Neuronal stem cell (in vitro differentiated cells): ENCODE measurements around the gene LHX2.

Experiments
- DNase-seq: peaks from one replicate; pipeline ENCODE4 v3.0.0-alpha.2; 2013; ENCODE audit warnings: low spot score
- H2AFZ ChIP-seq: one replicate; pipeline ENCODE4 v1.6.1; 2013; ENCODE audit warnings: mild to moderate bottlenecking, low read length, inconsistent platforms
- H2AK5ac ChIP-seq: 2 replicates; pipeline ENCODE4 v1.6.1; 2013; ENCODE audit warnings: low read depth, mild to moderate bottlenecking, inconsistent platforms, low read length, moderate library complexity, mixed read lengths
- H2BK120ac ChIP-seq: 2 replicates; pipeline ENCODE4 v1.6.1; 2013; ENCODE audit warnings: low read depth, mild to moderate bottlenecking, inconsistent platforms, low read length, moderate library complexity, mixed read lengths
- H2BK12ac ChIP-seq: one replicate; pipeline ENCODE4 v1.6.1; 2013; ENCODE audit warnings: low read length, inconsistent platforms
- H2BK15ac ChIP-seq: 2 replicates; pipeline ENCODE4 v1.6.1; 2013; ENCODE audit warnings: mild to moderate bottlenecking, low read length, inconsistent platforms, mixed read lengths
- H2BK5ac ChIP-seq: one replicate; pipeline ENCODE4 v1.6.1; 2013; ENCODE audit warnings: inconsistent platforms, mild to moderate bottlenecking, low read length, moderate library complexity
- H3K14ac ChIP-seq: one replicate; pipeline ENCODE4 v1.6.1; 2013; ENCODE audit warnings: low read length, inconsistent platforms
- H3K18ac ChIP-seq: 2 replicates; pipeline ENCODE4 v1.6.1; 2013; ENCODE audit warnings: low read length, inconsistent platforms
- H3K23ac ChIP-seq: 2 replicates; pipeline ENCODE4 v1.6.1; 2013; ENCODE audit warnings: low read depth, mild to moderate bottlenecking, mixed read lengths, low read length, inconsistent platforms; ENCODE audit not compliant: poor library complexity
- H3K27ac ChIP-seq: replicated peaks from 3 replicates; pipeline ENCODE4 v1.5.1; 2013; ENCODE audit warnings: low read length, inconsistent platforms
- H3K27me3 ChIP-seq, 3 experiments: 2 replicates each; pipeline ENCODE4 v1.6.1; 2013; ENCODE audit warnings: low read length in 3 of 3, mild to moderate bottlenecking in 2 of 3, inconsistent platforms in 1 of 3, low read depth in 1 of 3, mixed read lengths in 1 of 3, moderate library complexity in 1 of 3; ENCODE audit not compliant: control insufficient read depth in 3 of 3, insufficient read depth in 3 of 3
- H3K36me3 ChIP-seq, 2 donors: replicated peaks in 1 of 2; 2 replicates each; pipeline ENCODE4 v1.6.1; 2013; ENCODE audit warnings: low read length in 2 of 2; ENCODE audit not compliant: control insufficient read depth in 2 of 2, insufficient read depth in 2 of 2
- H3K4ac ChIP-seq: 2 replicates; pipeline ENCODE4 v1.6.1; 2013; ENCODE audit warnings: inconsistent platforms, mild to moderate bottlenecking, low read length, moderate library complexity
- H3K4me1 ChIP-seq, 2 donors: 1 replicate in 1 of 2; 2 replicates in 1 of 2; pipeline ENCODE4 v1.6.1; 2013; ENCODE audit warnings: low read length in 2 of 2, low read depth in 1 of 2; ENCODE audit not compliant: control insufficient read depth in 2 of 2, insufficient read depth in 1 of 2
- H3K4me2 ChIP-seq: one replicate; pipeline ENCODE4 v1.6.1; 2013; ENCODE audit warnings: mild to moderate bottlenecking, low read length, inconsistent platforms; ENCODE audit not compliant: insufficient read depth, poor library complexity, severe bottlenecking
- H3K4me3 ChIP-seq, 2 donors: 2 replicates each; pipeline ENCODE4 v1.5.1; 2013; ENCODE audit warnings: low read length in 2 of 2, mild to moderate bottlenecking in 2 of 2, inconsistent platforms in 1 of 2, moderate library complexity in 1 of 2
- H3K79me1 ChIP-seq: one replicate; pipeline ENCODE4 v1.6.1; 2013; ENCODE audit warnings: low read depth, mild to moderate bottlenecking, inconsistent platforms, low read length, moderate library complexity
- H3K9ac ChIP-seq: one replicate; pipeline ENCODE4 v1.6.1; 2013; ENCODE audit warnings: mild to moderate bottlenecking, low read depth, low read length, inconsistent platforms; ENCODE audit not compliant: poor library complexity
- H3K9me3 ChIP-seq, 2 donors: replicated peaks in 1 of 2; 2 replicates each; pipeline versions ENCODE3 to v1.6.1; 2013; ENCODE audit warnings: low read length in 2 of 2, mild to moderate bottlenecking in 2 of 2, inconsistent platforms in 1 of 2, low read depth in 1 of 2, mixed read lengths in 1 of 2, moderate library complexity in 1 of 2; ENCODE audit not compliant: control insufficient read depth in 2 of 2, insufficient read depth in 1 of 2
- H4K8ac ChIP-seq: one replicate; pipeline ENCODE4 v1.6.1; 2013; ENCODE audit warnings: low read depth, mild to moderate bottlenecking, inconsistent platforms, low read length, moderate library complexity
- H4K91ac ChIP-seq: one replicate; pipeline ENCODE4 v1.6.1; 2013; ENCODE audit warnings: low read length, low read depth, mild to moderate bottlenecking, inconsistent platforms; ENCODE audit not compliant: poor library complexity
- WGBS, 2 donors: extraction: QIAGEN DNeasy Blood & Tissue Kit; methylation state at CpG; one replicate each; pipeline ENCODE4 v1.1.7; 2013; ENCODE audit warnings: missing lambda C conversion rate in 2 of 2, mixed read lengths in 1 of 2; ENCODE audit not compliant: insufficient read length in 2 of 2, insufficient replicate concordance in 1 of 2; ENCODE audit errors: extremely low coverage in 2 of 2; 5-methylcytosine and 5-hydroxymethylcytosine counted together

Gene LHX2

DNA sequence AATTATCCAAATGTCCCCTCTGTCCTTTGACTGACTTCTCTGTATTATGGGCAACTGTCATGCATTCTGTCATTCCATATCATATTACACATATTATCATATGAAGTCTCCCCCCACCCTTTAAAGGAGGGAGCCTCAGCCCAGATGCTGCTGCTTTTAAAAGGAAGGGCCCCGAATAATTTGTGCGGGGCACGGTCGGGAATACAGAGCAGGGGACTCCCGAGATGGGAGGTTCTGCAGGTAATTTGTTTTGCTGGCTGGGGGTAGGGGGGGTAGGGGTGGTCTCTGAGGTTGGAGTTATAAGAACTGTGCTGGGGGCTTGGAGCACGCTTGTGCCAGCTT lies 10.1 kb upstream of the LHX2 start:
- no peak overlapping the region for H2BK15ac ChIP-seq
- H3K23ac ChIP-seq: no peak overlapping the region
- no peak overlapping the region for H4K8ac ChIP-seq
- no peak overlapping the region for H3K14ac ChIP-seq
- H3K27ac ChIP-seq: peak overlapping the region; percentile 28
- H3K4me2 ChIP-seq: peak overlapping the region; percentile 65
- no CpG with 5 or more reads among the region's 6 CpGs for WGBS, 2 donors
- H3K9ac ChIP-seq: no peak overlapping the region
- no peak overlapping the region for H2AK5ac ChIP-seq
- peaks cover 2% of the 10 kb centered on the region for H3K79me1 ChIP-seq
- no peaks in the 10 kb centered on the region for H3K36me3 ChIP-seq
- no peak overlapping the region for H3K18ac ChIP-seq
- H3K9me3 ChIP-seq: peaks cover 0 to 4% of the 10 kb centered on the region in 2 donors
- no peak overlapping the region for H2BK12ac ChIP-seq
- peaks cover 5 to 49% of the 10 kb centered on the region in 2 donors for H3K4me1 ChIP-seq
- no peak overlapping the region for H2AFZ ChIP-seq
- no peak for DNase-seq
- no peak overlapping the region for H2BK5ac ChIP-seq
- H3K4ac ChIP-seq: no peak overlapping the region
- H3K4me3 ChIP-seq: peak overlapping the region in 1 of 2 donors; percentile 9
- no peak overlapping the region for H2BK120ac ChIP-seq
- H3K27me3 ChIP-seq: peaks cover 0 to 93% (median 4%) of the 10 kb centered on the region in 3 experiments
- no peak overlapping the region for H4K91ac ChIP-seq

DNA sequence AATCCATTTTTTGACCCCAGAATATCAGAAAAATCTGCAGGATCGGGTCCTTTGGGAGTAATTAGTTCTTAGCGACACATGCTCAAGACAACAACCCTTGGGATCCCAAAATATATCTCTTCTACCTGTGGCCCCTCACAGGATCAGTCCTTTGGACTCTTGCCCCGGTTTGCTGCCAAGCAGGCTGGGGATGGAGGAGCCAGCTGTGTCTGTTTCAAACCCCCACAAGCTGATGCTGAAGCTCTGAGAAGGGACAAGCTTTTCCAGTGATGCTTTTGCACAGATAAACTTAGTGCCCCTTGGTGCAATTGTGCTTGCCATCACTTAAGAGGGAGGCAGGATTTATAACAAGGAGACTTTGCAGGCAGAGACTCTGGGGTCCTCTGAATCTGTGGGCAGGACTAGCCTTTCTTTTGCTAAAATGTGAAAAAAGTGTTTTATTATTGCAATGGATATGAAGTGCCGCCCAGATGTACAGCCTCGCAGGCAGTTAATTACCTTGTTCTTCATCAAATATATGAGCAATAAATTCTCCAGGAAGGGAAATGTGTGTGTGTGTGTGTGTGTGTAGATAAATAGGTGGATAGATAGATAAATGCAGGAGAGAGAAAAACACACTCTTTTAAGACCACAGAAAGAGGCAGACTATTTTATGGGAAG lies 9.6 kb upstream of the LHX2 start:
- H3K18ac ChIP-seq: peak overlapping the region; percentile 31
- no peak overlapping the region for H3K23ac ChIP-seq
- H3K4me1 ChIP-seq: peaks cover 5 to 46% of the 10 kb centered on the region in 2 donors
- no peak overlapping the region for H4K8ac ChIP-seq
- H2BK15ac ChIP-seq: no peak overlapping the region
- no peak overlapping the region for H2AK5ac ChIP-seq
- H3K27ac ChIP-seq: peak overlapping the region; percentile 28
- peaks cover 2% of the 10 kb centered on the region for H3K79me1 ChIP-seq
- no peak overlapping the region for H2BK120ac ChIP-seq
- H2BK12ac ChIP-seq: no peak overlapping the region
- H3K14ac ChIP-seq: no peak overlapping the region
- no peak overlapping the region for H4K91ac ChIP-seq
- peaks cover 0 to 4% of the 10 kb centered on the region in 2 donors for H3K9me3 ChIP-seq
- H3K4me3 ChIP-seq: peak overlapping the region in 1 of 2 donors; percentile 9
- no peak overlapping the region for H3K9ac ChIP-seq
- H3K27me3 ChIP-seq: peaks cover 0 to 93% (median 3%) of the 10 kb centered on the region in 3 experiments
- DNase-seq: peak; percentile 15
- H3K4me2 ChIP-seq: peak overlapping the region; percentile 65
- no peak overlapping the region for H2AFZ ChIP-seq
- H3K36me3 ChIP-seq: no peaks in the 10 kb centered on the region
- WGBS, 2 donors: no CpG with 5 or more reads among the region's 5 CpGs
- no peak overlapping the region for H3K4ac ChIP-seq
- H2BK5ac ChIP-seq: no peak overlapping the region

GRCh38 chr9:124003636-124004349 lies 7.8 kb upstream of the LHX2 start:
- H3K79me1 ChIP-seq: no peaks in the 10 kb centered on the region
- no peak overlapping the region for H3K4me2 ChIP-seq
- no peak overlapping the region for H2AFZ ChIP-seq
- H3K4me1 ChIP-seq: peaks cover 13 to 38% of the 10 kb centered on the region in 2 donors
- no peak overlapping the region for H3K9ac ChIP-seq
- DNase-seq: no peak
- no peaks in the 10 kb centered on the region for H3K36me3 ChIP-seq
- H3K27me3 ChIP-seq: peaks cover 0 to 93% (median 0%) of the 10 kb centered on the region in 3 experiments
- no peak overlapping the region for H4K8ac ChIP-seq
- H2BK12ac ChIP-seq: no peak overlapping the region
- no peak overlapping the region for H2BK120ac ChIP-seq
- no peak overlapping the region for H3K18ac ChIP-seq
- no peak overlapping the region for H3K23ac ChIP-seq
- H3K4me3 ChIP-seq: no peak overlapping the region
- no peak overlapping the region for H2BK15ac ChIP-seq
- H3K4ac ChIP-seq: no peak overlapping the region
- peaks cover 0 to 4% of the 10 kb centered on the region in 2 donors for H3K9me3 ChIP-seq
- no peak overlapping the region for H4K91ac ChIP-seq
- H2AK5ac ChIP-seq: no peak overlapping the region
- no peak overlapping the region for H3K14ac ChIP-seq
- no CpG with 5 or more reads among the region's 4 CpGs for WGBS, 2 donors
- peak overlapping the region; percentile 13 for H3K27ac ChIP-seq
- H2BK5ac ChIP-seq: no peak overlapping the region

DNA sequence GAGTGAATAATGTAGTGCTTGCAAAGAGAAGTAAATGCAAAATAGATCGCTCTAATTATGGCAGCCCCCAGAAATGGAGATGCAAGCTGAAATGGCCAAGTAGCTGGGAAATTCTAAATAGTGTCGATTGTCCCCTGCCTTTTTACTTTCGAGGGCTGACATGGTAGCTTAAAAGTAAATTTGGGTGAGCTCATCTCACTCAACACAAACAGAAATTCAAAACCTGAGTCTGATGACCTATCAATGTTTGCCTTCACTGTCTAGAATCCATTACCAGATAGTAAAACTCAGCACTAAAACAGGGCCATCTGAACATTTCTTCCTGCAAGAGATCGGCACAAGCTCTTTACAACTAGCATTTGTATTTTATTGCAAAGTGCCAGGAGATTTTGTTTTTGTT lies 7.0 kb upstream of the LHX2 start:
- H3K4ac ChIP-seq: no peak overlapping the region
- no peak overlapping the region for H3K14ac ChIP-seq
- H3K9me3 ChIP-seq: peaks cover 0 to 4% of the 10 kb centered on the region in 2 donors
- H3K18ac ChIP-seq: no peak overlapping the region
- H3K27ac ChIP-seq: no peak overlapping the region
- H3K36me3 ChIP-seq: no peaks in the 10 kb centered on the region
- H2AK5ac ChIP-seq: no peak overlapping the region
- peaks cover 2% of the 10 kb centered on the region for H3K79me1 ChIP-seq
- H3K4me2 ChIP-seq: no peak overlapping the region
- H4K91ac ChIP-seq: no peak overlapping the region
- no peak for DNase-seq
- peaks cover 13 to 36% of the 10 kb centered on the region in 2 donors for H3K4me1 ChIP-seq
- no peak overlapping the region for H3K23ac ChIP-seq
- no peak overlapping the region for H4K8ac ChIP-seq
- peaks cover 0 to 96% (median 0%) of the 10 kb centered on the region in 3 experiments for H3K27me3 ChIP-seq
- H2AFZ ChIP-seq: no peak overlapping the region
- no peak overlapping the region for H2BK120ac ChIP-seq
- H3K9ac ChIP-seq: no peak overlapping the region
- no peak overlapping the region for H2BK15ac ChIP-seq
- H2BK12ac ChIP-seq: no peak overlapping the region
- H2BK5ac ChIP-seq: no peak overlapping the region
- H3K4me3 ChIP-seq: no peak overlapping the region
- WGBS, 2 donors: no CpG with 5 or more reads among the region's 4 CpGs
